Measurements from ENCODE around the gene TFAP2E. TPM values are rescaled to one million over a fixed set of nuclear protein-coding genes. Genes with fewer than 3 reads are reported as not detected.
A peak's percentile ranks its signal among the peaks of the same experiment; 100 is the strongest.

The TFAP2E gene
- total RNA-seq, 1 experiment from 2014 or later: 6.1 TPM

DNA sequence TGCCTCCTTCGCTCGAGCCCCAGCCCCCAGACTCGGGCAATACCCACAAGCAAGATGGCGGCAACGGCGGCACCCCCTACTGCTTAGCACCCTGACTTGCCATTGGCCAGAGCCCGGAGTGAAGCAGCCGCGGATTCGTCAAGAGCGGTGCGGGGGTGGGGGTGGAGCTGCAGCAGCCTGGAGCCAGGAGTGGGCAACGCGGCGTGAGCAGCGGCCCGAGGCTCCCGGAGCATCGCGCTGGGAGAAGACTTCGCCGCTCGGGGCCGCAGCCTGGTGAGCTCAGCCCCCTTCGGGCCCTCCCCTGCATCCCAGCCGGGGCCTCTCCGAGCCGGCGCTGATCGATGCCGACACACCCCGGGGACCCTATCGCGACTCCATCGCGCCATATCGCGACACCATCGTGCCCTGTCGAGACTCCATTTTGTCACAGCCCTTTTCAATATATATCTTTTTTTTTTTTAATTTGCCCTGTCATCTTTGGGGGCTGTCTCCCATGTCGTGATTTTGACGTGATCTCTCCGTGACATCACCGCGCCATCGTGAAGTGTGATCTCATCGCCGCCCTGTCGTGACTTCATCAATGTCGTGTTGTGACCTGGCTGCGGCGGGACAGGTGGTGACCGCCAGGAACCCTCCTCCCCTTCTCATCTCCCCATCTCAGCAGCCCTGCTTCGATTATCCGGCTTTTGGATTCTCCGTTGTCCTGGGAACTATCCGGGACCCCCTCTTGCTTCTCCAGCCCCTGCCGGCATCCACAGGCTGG, 15.3 kb upstream of the TFAP2E start, which contains the start of gene NCDN:
Gene NCDN (plus strand): TSS at position 189 of the 763 bp plus-strand sequence. CDS start 392 bp downstream, at position 581.
- peaks cover 37% of the 10 kb centered on the region for H3K79me2 ChIP-seq (ENCODE audit: insufficient read depth, low read length)
- H3K27ac ChIP-seq (ENCODE audit: low read depth, low read length): peak within 1 kb of the TSS; percentile 84
- H3K9ac ChIP-seq (ENCODE audit: low read length): peak within 1 kb of the TSS; percentile 85
- DNase-seq (ENCODE audit: low read depth, low spot score): peak; percentile 93
- peaks cover 8 to 19% of the 10 kb centered on the region in 2 experiments; a peak in 3 of 4 replicates for H3K4me1 ChIP-seq (ENCODE audit: control insufficient read depth in 1 of 2, insufficient read depth in 2 of 2, low read length in 2 of 2)
- H3K4me2 ChIP-seq (ENCODE audit: low read length): peak within 1 kb of the TSS; percentile 85
- no peaks in the 10 kb centered on the region for H3K27me3 ChIP-seq (ENCODE audit: insufficient read depth, low read length)
- H3K9me2 ChIP-seq (ENCODE audit: insufficient read depth): no peaks in the 10 kb centered on the region
- H3K4me3 ChIP-seq (replicated peaks in 1 of 2; ENCODE audit: low read depth in 1 of 2, low read length in 2 of 2): peak within 1 kb of the TSS; percentile 78 to 89
- POLR2A ChIA-PET: interaction anchor here (0.9 to 1.7 kb wide), 5 partner anchors 15 to 364 kb away, joined by 3 to 6 read pairs (median 4); partner anchors contain the start of genes CLSPN and TFAP2E
- no peaks in the 10 kb centered on the region for H3K9me3 ChIP-seq (ENCODE audit: control insufficient read depth in 1 of 2, insufficient read depth in 1 of 2, low read depth in 1 of 2, low read length in 2 of 2)
- intact Hi-C loops (cut with micrococcal nuclease): loop anchor here (2.0 kb wide), 1 partner anchor 365 kb away; the partner anchor contains the start of gene SFPQ
- H4K20me1 ChIP-seq (ENCODE audit: insufficient read depth): no peaks in the 10 kb centered on the region
- peaks cover 5 to 10% of the 10 kb centered on the region in 2 experiments for H3K36me3 ChIP-seq (ENCODE audit: control insufficient read depth in 1 of 2, insufficient read depth in 2 of 2, low read length in 2 of 2)
- RAD21 ChIA-PET (ENCODE audit: low non-redundant PET in 1 of 2, low total read pairs in 2 of 2, uncharacterized antibody in 2 of 2, unreplicated experiment in 2 of 2): no interaction called here
- CTCF ChIA-PET: interaction anchor here (1.5 to 1.7 kb wide), 3 partner anchors 107 to 211 kb away, joined by 4 to 6 read pairs (median 4); no protein-coding TSS in a partner anchor
- peak within 1 kb of the TSS; percentile 91 for H2AFZ ChIP-seq (ENCODE audit: low read depth, low read length, poor library complexity, severe bottlenecking)
- peak; percentile 90 for ATAC-seq
- BruUV-seq (replicated peaks): TSS peak; percentile 71
- TF ChIP-seq, protein P1, sequence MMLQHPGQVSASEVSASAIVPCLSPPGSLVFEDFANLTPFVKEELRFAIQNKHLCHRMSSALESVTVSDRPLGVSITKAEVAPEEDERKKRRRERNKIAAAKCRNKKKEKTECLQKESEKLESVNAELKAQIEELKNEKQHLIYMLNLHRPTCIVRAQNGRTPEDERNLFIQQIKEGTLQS (IDR thresholded peaks at IDR 0.05): no peak
- no peak for TF ChIP-seq JUND (IDR thresholded peaks at IDR 0.05)
- TF ChIP-seq CBX3 (IDR thresholded peaks at IDR 0.05; ENCODE audit: low read depth): no peak
- TF ChIP-seq, protein P2, sequence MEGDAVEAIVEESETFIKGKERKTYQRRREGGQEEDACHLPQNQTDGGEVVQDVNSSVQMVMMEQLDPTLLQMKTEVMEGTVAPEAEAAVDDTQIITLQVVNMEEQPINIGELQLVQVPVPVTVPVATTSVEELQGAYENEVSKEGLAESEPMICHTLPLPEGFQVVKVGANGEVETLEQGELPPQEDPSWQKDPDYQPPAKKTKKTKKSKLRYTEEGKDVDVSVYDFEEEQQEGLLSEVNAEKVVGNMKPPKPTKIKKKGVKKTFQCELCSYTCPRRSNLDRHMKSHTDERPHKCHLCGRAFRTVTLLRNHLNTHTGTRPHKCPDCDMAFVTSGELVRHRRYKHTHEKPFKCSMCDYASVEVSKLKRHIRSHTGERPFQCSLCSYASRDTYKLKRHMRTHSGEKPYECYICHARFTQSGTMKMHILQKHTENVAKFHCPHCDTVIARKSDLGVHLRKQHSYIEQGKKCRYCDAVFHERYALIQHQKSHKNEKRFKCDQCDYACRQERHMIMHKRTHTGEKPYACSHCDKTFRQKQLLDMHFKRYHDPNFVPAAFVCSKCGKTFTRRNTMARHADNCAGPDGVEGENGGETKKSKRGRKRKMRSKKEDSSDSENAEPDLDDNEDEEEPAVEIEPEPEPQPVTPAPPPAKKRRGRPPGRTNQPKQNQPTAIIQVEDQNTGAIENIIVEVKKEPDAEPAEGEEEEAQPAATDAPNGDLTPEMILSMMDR (IDR thresholded peaks at IDR 0.05 in 2 of 3, conservative IDR thresholded peaks at IDR 0.05 in 1 of 3; ENCODE audit: borderline replicate concordance in 1 of 3, insufficient read depth in 1 of 3, low read depth in 2 of 3, low read length in 2 of 3): no peak
- no peak for TF ChIP-seq CEBPB (IDR thresholded peaks at IDR 0.05; ENCODE audit: low read depth)
- no peak; the same call in 1 of the 2 replicates for TF ChIP-seq ELF1 (IDR thresholded peaks at IDR 0.05; ENCODE audit: borderline replicate concordance, low read depth)
- TF ChIP-seq TCF7L2 (IDR thresholded peaks at IDR 0.05; ENCODE audit: borderline replicate concordance, extremely low read depth, insufficient read depth, insufficient read length): peak; percentile 12
- TF ChIP-seq EZH2 (IDR thresholded peaks at IDR 0.05): no peak
- TF ChIP-seq EGR1 (IDR thresholded peaks at IDR 0.05; ENCODE audit: low read depth): peak; percentile 100
- TF ChIP-seq, protein P3, sequence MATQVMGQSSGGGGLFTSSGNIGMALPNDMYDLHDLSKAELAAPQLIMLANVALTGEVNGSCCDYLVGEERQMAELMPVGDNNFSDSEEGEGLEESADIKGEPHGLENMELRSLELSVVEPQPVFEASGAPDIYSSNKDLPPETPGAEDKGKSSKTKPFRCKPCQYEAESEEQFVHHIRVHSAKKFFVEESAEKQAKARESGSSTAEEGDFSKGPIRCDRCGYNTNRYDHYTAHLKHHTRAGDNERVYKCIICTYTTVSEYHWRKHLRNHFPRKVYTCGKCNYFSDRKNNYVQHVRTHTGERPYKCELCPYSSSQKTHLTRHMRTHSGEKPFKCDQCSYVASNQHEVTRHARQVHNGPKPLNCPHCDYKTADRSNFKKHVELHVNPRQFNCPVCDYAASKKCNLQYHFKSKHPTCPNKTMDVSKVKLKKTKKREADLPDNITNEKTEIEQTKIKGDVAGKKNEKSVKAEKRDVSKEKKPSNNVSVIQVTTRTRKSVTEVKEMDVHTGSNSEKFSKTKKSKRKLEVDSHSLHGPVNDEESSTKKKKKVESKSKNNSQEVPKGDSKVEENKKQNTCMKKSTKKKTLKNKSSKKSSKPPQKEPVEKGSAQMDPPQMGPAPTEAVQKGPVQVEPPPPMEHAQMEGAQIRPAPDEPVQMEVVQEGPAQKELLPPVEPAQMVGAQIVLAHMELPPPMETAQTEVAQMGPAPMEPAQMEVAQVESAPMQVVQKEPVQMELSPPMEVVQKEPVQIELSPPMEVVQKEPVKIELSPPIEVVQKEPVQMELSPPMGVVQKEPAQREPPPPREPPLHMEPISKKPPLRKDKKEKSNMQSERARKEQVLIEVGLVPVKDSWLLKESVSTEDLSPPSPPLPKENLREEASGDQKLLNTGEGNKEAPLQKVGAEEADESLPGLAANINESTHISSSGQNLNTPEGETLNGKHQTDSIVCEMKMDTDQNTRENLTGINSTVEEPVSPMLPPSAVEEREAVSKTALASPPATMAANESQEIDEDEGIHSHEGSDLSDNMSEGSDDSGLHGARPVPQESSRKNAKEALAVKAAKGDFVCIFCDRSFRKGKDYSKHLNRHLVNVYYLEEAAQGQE (IDR thresholded peaks at IDR 0.05; ENCODE audit: low read depth): no peak
- TF ChIP-seq POLR2AphosphoS5 (IDR thresholded peaks at IDR 0.05; ENCODE audit: low read depth, low read length): peak; percentile 89
- TF ChIP-seq, protein P4, sequence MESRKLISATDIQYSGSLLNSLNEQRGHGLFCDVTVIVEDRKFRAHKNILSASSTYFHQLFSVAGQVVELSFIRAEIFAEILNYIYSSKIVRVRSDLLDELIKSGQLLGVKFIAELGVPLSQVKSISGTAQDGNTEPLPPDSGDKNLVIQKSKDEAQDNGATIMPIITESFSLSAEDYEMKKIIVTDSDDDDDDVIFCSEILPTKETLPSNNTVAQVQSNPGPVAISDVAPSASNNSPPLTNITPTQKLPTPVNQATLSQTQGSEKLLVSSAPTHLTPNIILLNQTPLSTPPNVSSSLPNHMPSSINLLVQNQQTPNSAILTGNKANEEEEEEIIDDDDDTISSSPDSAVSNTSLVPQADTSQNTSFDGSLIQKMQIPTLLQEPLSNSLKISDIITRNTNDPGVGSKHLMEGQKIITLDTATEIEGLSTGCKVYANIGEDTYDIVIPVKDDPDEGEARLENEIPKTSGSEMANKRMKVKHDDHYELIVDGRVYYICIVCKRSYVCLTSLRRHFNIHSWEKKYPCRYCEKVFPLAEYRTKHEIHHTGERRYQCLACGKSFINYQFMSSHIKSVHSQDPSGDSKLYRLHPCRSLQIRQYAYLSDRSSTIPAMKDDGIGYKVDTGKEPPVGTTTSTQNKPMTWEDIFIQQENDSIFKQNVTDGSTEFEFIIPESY (IDR thresholded peaks at IDR 0.05; ENCODE audit: extremely low read depth, insufficient replicate concordance, low read length): peak; percentile 8
- TF ChIP-seq, protein P5, sequence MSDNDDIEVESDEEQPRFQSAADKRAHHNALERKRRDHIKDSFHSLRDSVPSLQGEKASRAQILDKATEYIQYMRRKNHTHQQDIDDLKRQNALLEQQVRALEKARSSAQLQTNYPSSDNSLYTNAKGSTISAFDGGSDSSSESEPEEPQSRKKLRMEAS (IDR thresholded peaks at IDR 0.05): peak; percentile 81
- no peak for TF ChIP-seq FOSL1 (IDR thresholded peaks at IDR 0.05; ENCODE audit: low read depth)
- TF ChIP-seq SP1 (IDR thresholded peaks at IDR 0.05; ENCODE audit: low read depth): peak; percentile 100
- no peak for TF ChIP-seq EZH2phosphoT487 (IDR thresholded peaks at IDR 0.05; ENCODE audit: borderline replicate concordance)
- TF ChIP-seq POLR2A (IDR thresholded peaks at IDR 0.05; ENCODE audit: borderline replicate concordance, extremely low read depth, insufficient read depth, insufficient read length): peak; percentile 50
- TF ChIP-seq SIN3A (IDR thresholded peaks at IDR 0.05; ENCODE audit: low read depth): no peak; the same call in 1 of the 2 replicates

Data from HCT116 (cell line).